ENCODE measurements around the gene DDX27.
"Not testable (repeated sequence)": the region's sequence is repeated elsewhere in the genome, so short reads cannot be mapped to it uniquely, and the experiment has no call there.

The DDX27 gene

DNA sequence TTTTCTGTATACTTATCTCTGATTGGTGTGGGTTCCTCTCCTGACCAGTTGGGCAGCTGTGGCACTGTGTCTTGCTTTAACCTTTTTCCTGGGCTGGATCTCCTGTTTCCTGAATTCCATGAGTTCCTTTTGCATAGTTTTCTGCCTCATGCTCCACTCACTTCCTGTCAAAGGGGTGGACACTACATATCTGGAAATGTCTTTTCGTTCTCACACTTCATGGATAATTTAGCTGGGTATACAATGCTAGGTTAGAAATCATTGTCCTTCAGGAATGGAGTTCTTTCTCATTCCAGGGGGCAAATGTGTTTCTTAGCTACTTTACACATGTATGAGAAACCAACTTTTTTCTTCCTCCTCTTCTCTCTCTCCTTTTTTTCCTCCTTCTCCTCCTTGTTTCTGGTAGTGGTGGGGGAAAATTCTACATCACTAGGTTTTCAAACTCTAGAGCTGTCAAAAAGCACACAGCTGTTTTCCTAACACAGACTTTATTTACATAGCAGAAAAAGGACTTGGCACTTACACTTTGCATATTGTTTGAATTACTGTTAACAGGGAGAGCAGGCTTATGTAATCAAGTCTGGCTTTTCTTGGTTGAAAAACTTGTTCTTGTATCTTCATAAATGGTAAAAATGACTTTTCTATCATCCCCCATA is 9.0 kb upstream of the DDX27 start:
- no peak for DNase-seq

DNA sequence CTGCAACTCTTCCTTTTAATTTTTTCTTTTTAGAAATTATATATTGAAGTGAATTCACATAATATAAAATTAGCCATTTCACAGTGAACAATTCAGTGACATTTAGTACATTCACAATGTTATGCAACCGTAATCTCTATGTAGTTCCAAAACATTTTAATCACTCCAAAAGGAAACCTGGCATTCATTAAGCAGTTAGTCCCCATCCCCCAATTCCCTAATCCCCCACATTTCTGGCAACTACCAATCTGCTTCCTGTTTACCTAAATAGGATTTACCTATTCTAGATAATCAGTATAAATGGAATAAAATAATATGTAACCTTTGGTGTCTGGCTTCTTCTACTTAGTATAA is 8.5 kb upstream of the DDX27 start:
- DNase-seq, result no peak

DNA sequence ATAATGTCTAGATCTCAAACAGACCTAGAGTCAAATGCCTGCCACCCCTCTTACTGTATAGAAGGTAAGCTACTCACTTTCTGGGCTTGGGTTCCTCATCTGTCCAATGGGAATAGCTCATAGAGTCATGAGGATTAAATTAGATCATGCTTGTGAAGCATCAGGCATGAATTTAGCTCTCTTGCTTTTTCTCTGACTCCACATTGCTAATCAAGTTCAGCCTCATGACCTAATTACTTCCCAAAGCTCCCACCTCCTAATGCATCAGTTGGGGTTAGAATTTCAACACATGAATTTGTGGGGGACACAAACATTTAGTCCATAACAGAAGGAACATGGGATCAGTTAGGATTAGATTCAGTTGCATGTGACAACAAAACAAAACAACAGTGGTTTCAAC is 4.6 kb upstream of the DDX27 start:
- no peak for DNase-seq

DNA sequence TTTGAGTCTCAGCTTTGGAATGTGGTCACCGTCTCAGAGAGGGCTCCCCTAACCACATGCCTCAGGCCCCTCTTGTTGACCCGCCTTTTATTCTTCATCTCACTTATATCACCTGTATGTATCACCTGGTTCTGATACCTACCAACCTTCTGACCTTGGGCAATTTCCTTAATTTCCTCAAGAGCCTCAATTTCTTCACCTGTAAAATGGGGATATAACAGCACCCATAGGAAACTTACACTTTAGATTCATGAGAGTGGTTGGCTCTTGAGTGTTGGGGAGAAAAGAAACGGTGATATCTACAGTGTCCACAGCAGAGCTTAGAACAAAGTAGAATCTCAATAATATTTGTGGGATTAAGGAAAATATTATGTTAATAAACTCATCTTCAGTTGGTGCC is 4.0 kb upstream of the DDX27 start:
- no peak for DNase-seq

DNA sequence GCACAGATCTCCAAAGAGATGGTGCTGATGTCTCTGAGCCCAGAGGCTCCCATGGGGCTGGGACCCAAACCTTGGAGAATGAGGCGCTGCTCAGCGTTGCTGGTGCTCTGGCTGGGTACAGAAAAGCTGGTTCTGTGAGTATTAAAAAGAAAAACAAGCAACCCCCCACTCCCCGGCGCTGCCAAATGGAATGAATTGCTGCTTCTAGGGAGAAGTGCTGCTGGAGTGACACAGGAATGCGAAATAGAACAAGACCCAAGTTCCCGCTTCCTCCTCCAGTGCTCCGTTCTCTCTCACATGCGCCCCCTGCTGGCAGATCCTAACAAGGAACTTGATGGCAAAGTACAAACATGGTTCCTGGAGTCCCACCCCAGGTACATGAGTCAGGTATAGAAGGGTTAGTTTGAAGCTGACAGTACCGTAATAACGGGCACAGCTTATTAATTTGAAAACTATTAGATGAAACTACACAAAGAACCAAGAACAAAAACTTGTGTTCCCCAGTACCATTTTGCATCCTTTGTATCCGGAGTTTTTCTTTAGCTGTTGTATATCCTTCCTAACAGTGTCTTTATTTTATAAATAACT is 2.1 kb upstream of the DDX27 start:
- peak; percentile 85 for DNase-seq

DNA sequence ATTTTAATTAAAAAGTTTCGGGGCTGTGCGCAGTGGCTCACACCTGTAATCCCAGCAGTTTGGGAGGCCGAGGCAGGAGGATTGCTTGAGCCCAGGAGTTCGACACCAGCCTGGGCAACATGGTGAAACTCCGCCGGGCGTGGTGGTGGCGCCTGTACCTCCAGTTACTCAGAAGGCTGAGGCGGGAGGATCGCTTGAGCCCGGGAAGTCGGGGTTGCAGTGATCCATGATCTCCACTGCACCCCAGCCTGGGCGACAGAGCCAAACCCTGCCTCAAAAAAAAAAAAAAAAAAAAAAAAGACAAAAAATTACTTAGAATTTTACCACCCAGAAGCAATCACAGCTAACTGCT is 501 bp upstream of the DDX27 start:
- DNase-seq, result not testable (repeated sequence)

DNA sequence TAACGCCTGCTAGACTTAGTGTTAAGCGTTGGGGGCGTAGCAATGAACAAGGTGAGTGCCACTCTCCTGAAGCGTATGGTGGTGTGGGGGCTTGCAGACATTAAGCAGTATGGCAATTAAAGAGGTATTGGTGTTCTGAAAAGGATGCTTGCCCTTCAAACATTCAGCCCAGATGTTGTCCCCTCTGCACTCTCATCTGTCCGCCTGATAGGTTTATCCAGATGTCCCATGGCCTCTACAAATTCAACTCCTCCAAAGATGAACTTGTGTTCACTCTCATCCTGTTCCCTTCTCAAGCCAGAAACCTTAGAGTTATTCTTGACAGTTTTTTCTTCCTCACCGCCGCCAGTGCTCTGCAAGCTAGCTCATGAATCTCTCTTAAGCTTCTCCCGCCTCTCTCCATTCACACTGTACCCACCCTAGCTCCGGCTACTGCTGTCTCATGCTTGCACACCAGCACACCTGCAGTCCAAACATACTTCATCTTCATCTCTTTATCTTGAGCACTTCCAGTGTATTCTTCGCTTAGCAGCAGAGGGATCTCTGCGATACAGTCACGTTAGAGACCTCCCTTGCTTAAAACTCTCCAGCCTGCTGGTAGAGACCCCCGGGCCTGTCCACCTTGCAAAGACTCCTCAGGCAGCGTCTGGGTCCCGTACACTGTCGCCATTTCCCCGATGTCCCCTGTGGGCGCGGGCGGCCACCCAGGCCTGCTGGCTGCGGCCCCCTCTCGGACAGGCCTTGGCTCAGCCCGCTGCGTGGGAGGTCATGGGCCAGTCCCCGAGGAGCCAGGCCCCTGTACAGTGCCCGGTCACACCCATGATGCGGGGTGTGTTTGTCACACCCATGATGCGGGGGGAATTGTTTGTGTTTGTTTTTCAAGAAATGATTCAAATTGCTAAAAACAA is 962 bp downstream of the DDX27 start:
- no peak for DNase-seq

DNA sequence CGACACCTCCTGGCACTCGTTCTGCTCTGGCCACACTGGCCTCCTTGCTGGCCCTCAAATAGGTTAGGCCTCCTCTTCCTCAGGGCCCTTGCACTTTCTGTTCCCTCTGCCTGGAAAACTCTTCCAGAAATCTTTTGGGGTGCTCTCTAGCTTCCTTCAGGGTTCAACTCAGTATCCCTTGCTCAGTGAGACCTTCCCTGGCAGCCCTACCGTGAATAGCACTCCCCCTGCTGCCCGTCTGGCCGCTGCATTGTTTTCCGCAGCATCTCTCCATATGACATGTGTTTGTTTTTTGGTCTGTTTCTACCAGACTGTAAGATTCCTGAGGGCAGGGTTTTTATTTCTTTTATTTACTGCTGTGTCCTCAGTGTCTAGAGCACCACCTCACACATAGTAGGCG is 6.7 kb downstream of the DDX27 start:
- no peak for DNase-seq

DNA sequence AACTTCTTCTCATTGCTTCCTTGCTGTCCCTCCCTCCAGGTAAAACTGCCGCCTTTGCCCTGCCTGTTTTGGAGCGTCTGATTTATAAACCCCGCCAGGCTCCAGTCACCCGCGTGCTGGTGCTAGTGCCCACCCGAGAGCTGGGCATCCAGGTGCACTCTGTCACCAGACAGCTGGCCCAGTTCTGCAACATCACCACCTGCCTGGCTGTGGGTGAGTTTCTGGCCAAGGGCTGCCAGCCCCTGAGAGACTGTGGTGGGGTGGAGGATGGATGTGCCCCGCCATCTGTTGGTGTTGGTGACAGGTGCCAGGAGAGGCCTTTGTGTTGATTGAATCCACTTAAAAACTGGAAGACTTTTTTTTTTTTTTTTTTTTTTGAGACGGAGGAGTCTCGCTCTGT is 9.5 kb downstream of the DDX27 start:
- DNase-seq, result no peak

DNA sequence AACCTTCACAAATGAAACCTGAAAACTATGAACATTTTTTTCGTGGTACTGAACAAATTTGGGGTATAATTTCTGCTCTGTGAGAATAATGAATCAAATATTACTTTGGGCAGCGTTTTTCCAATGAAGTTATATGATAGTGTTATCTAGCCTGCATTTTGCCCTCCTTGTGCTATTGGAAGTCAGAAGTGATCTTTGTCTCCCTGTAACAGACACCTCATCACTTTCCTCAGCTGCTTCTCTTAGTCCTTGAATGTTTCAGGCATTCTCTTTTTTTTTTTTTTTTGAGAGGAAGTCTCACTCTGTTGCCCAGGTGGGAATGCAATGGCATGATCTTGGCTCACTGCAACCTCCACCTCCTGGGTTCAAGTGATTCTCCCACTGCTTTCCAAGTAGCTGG is 10.2 kb downstream of the DDX27 start:
- no peak for DNase-seq

DNA sequence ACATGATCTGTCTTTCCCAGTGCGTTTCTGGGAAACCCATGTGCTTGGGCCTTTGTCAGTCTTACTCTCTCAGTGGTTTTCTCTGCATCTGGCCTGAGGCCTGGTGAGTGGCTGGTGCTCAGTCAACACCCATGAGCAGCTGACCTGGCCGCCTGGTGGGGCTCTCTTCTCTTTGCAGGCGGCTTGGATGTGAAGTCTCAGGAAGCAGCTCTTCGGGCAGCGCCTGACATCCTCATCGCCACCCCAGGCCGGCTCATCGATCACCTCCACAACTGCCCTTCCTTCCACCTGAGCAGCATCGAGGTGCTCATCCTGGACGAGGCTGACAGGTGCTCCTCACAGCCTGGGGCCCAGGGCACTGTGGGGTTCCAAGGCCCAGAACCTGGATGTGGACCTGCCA is 10.8 kb downstream of the DDX27 start:
- DNase-seq, result no peak

DNA sequence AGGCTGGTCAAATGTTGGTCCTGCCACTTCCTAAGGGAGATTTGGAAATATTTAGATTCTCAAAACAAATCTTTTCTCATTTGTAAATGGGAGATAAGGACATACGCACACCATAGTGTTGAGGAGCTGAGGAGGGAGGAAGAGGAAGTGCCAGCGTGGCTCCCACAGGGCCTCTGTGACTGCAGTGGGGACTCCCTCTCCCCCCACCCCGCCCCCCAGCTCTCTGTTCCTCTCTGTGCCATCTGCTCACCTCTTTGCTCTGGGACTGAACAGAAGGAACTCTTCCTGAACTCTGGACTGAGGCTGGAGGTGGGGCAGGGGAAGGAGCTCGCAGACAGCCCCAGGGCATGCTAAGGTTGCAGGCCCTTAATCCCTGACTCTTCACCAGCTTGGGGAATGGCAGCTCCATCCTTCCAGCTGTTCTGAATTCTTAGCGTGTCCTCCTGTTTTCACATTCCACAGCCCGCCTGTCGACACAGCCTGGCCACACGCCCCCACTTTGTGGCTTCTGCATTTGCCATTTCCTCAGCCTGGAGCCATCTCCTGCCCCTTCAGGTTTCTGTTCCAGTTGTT is 11.4 kb downstream of the DDX27 start:
- no peak for DNase-seq

DNA sequence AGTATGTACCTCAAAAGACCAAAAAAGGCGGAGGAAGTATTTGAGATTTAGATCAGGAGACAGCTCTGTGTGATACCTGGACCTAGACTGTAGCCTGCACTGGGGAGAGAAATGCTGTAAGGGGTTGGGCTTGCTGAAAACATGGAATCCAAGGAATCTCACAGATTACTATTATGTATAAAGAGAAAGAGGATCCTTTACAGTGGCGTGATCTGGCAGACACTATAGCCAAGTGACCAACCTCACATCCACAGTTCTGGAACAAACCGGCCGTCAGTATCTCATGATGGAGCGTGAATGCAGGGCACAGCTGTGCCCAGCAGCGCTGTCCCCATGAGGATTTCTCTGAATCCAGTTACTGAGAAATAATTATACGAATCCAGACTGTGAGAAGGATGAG is 12.3 kb downstream of the DDX27 start:
- no peak for DNase-seq

DNA sequence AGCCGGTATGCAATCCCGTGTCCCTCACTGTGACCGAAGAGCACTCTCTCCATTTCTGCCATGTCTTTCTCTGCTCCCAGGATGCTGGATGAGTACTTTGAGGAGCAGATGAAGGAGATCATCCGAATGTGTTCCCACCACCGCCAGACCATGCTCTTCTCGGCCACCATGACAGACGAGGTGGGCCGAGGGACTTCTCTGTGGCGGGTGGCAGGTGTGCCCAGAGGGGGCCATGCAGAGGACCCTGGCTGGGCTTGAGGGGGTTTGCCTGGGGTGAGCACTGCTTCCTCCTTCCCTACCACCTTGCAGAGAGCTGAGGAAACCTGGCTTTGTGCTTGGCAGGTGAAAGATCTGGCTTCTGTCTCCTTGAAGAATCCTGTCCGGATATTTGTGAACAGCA is 14.0 kb downstream of the DDX27 start:
- DNase-seq, result no peak

DNA sequence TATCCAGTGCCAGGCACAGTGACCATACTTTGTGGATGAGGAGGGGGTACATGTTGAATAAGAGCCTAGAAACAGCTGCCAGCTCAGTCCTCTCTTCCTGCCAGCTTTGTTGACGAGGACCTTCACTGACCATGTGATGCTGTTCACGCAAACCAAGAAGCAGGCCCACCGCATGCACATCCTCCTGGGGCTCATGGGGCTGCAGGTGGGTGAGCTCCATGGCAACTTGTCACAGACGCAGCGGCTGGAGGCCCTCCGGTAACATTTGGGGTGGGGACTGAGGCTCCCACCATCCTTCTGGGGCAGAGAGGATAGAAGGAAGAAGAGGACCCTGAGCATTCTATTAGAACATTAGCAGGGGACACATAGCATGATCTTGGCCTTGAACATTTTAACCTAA is 15.6 kb downstream of the DDX27 start:
- no peak for DNase-seq

DNA sequence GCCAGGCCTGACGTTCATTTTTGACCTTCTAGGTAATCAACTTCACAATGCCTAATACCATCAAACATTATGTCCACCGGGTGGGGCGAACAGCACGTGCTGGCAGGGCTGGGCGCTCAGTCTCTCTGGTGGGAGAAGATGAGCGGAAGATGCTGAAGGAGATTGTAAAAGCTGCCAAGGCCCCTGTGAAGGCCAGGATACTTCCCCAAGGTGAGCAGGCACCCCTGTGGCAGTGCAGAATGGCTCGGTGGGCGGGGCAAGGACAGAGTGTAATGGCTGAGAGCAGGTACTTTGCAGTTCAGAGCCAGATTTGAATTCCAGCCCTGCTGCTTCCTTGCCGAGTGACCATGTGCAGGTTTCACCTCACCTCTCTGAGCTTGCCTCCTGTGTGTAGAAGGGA is 17.1 kb downstream of the DDX27 start:
- DNase-seq, result no peak

DNA sequence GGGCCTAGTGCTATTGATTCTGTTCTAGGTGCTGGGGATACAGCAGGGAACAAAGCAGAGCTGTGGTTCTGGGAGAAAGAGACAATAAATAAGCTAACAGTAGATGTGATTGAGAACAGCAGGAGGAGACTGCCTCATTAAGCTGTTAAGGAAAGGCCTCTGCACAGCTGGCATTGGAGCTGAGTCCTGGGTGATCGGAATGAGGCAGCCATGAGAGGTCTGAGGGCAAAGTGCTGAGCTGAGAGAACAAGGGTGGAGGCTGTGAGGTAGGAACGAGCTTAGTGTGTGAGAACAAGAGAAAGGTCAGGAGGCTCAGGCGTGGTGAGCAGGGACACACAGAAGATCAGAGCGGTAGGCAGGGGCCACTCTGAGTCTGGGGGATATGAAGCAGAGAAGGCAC is 18.3 kb downstream of the DDX27 start:
- no peak for DNase-seq

DNA sequence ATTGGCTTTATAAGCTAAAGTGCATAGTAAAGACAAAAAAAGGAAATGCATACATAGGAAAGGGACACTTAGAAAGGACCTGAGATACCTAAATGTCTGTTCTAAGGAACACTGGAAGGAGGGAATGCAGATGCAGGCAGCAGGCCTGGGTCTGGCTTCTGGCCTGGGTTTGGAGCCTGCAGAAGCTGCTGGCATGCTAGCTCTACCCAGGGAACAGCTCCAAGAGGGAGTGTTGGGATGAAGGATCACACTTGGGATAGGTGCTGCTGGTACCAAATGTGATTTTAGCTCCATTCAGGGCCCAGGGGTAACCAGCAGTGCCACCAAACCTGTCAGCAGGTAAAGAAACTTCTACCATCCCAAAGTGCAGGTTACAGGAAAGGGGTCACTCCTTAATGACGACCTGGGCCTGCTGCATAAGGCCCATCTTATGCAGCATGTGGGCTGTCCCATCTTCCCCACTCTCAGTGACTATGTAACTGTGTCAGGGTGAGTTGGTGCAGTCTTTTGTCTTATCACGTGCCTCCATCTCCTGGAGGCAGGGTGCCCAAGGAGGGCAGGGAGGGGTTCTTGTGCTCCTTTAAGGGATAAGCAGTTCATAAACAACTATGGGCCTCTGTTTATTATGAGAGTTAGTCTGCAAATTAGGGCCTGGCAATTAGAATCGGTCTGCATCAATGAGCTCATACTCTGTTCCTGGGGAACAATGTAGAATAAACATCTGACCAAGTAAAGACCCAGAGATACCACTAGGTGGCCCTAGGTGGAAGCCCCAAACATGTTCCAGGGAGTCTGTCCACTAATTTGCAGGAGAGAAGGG is 26.9 kb downstream of the DDX27 start:
- peak; percentile 4 for DNase-seq

DNA sequence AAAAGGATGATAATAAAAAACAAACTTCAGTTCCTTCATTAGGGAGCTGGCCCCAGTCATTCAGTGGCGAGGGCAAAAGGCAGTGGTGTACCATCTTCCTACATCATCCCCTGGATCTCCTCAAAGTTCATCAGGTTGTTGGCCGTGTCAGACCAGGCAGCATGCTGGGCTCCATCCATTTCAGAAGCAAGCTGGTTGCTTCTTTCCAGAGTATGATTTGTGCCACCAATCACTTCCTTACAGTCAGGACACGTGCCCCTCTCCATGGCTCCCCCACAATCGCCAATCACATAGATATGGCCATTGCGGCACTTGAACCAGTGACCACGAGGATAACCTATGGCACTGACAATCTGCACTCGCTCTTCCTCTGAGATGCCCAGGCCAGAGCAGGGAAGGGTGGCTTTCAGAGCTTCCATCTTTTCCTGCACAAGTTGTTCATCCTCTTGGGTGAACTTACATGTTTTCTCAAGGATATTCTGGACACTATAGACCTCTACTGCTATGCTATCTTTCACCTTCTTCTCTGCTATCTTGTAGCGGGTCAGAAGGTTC is 28.0 kb downstream of the DDX27 start:
- no peak for DNase-seq

DNA sequence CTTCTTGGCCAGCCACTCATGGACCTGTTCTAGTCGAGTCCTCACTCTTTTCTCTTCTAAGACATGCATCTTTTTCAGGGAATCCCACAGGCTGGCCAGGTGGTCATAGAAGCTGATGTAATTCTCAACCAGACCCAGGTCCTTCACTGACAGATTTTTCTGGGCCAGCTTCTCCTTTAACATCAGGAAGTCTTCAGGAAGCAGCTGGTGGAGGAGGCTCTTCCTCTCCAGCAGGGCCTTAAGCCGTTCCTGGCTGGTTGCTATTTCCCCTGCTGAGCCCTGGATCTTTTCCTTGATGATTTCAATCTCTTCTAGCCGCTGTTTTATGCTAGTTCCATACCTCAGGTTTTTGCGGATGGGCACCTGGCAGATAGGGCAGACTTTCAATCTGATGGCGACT is 28.6 kb downstream of the DDX27 start:
- no peak for DNase-seq

DNA sequence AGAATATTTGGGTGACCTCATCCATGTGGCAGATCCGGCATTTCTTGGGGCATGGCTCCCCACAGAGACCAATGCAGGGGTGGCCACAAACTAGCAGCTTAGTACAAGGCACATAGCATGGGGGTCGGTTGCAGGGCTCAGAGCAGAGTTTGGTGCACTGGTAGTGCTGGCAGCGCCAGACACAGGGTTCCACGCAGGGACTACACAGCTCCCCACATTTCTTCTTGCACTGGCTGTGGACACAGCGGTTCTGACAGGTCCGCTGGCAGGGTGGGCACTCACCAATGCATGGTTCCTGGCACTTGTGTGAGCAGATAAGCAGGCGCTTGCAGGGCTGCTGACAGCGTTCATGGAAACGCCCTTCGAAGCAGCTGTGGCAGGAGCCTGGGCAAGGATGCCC is 29.1 kb downstream of the DDX27 start:
- DNase-seq, result no peak

DNA sequence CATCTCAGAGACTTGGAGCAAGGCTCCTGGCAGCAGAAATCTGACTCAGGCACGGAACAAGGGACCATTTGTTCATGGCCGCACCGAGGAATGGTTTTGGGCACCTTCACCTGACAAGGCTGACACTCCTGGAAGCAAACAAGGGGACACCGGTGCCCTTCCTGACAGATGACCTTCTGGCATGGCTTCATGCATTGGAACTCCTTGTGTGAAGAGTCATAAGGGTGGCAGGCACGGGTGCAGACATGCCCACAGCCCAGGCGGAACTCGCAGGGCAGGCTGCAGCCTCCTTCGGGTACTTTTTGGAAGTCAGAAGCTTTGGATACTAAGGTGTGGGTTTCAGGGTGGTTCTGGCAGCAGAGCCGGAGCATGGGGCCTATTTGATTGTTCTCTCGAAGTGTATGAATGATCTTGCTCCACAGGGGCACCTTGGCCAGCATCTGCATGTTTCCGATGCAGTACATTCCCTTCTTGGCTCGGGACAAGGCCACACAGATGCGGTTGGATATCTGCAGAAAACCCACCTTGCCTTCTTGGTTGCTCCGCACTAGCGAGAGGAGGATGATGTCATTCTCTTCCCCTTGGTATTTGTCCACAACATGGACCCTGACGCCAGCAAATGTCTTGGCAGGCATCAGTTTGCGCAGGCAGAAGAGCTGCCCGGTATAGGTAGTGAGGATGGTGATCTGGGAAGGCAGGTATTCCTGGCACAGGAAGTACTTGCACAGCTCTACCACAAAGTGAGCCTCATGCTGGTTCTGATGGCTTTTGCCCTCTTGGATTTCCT is 29.9 kb downstream of the DDX27 start:
- DNase-seq, result no peak

Measured in amniotic stem cell (primary cell).